Esophagus squamous epithelium (tissue), 5 donors: ENCODE measurements around the gene ADAMTS15. TPM values are rescaled to one million over a fixed set of nuclear protein-coding genes. Genes with fewer than 3 reads are reported as not detected.
A peak's percentile ranks its signal among the peaks of the same experiment; 100 is the strongest.

ENCODE experiments used
- DNase-seq: peaks from one replicate; lab custom pipeline; 2025; lab: John Stamatoyannopoulos, UW
- H3K27ac ChIP-seq, 4 donors: fragments of 200-600 bp; sonication (generic); one replicate each; pipeline ENCODE4 v1.5.1; 2016 to 2019; ENCODE audit warnings: mild to moderate bottlenecking in 1 of 4
- H3K27me3 ChIP-seq, 4 donors: fragments of 200-600 bp; sonication (generic); 1 replicate in 3 of 4; 2 replicates in 1 of 4; pipeline versions ENCODE4 v1.5.1 to v1.6.0; 2017 to 2021; ENCODE audit warnings: antibody characterized with exemption in 1 of 4
- H3K36me3 ChIP-seq, 3 donors: fragments of 200-600 bp; sonication (generic); one replicate each; pipeline ENCODE4 v1.5.1; 2016 to 2019
- H3K4me1 ChIP-seq, 3 donors: fragments of 200-600 bp; sonication (generic); one replicate each; pipeline ENCODE4 v1.5.1; 2017 to 2019
- H3K4me3 ChIP-seq, 4 donors: fragments of 200-600 bp; sonication (generic); 1 replicate in 3 of 4; 2 replicates in 1 of 4; pipeline ENCODE4 v1.5.1; 2016 to 2019; ENCODE audit warnings: mild to moderate bottlenecking in 2 of 4, moderate library complexity in 1 of 4
- H3K9me3 ChIP-seq, 3 donors: fragments of 200-600 bp; sonication (generic); one replicate each; pipeline ENCODE4 v1.5.1; 2016 to 2019
- POLR2A ChIP-seq, 4 donors: fragments of 450-650 bp; IDR thresholded peaks; one replicate each; pipeline ENCODE4 v1.6.1; 2017; ENCODE audit warnings: antibody characterized with exemption in 4 of 4, mild to moderate bottlenecking in 4 of 4, moderate library complexity in 3 of 4
- WGBS, 2 donors: methylation state at CpG; one replicate each; pipeline ENCODE4 v1.1.5; 2018; 5-methylcytosine and 5-hydroxymethylcytosine counted together
- intact Hi-C: fragments of 100-400 bp; cut with DNase I; formaldehyde crosslinking; loops from one replicate; pipeline ENCODE4 v1.15.0; 2022
- total RNA-seq, 4 donors: library from RNA; depleted of rRNA; stranded (reverse); fragments of >200 nt; gene quantifications; one replicate each; pipeline ENCODE4 v1.1.0, GENCODE V29; 2016
- TF ChIP-seq, protein P1 (sequence below), 6 experiments: fragments of 450-650 bp in 4 of 6; fragments of 200-600 bp in 2 of 6; sonication (generic) in 2 of 6; IDR thresholded peaks; one replicate each; pipeline ENCODE4 v1.5.1; 2016 to 2019; ENCODE audit warnings: antibody characterized with exemption in 6 of 6, mild to moderate bottlenecking in 4 of 6, moderate library complexity in 4 of 6
- donor health status: DM: yes; HTN: yes; CAD: no.

The ADAMTS15 gene
- total RNA-seq, 4 donors from 2014 or later: 0.11 to 5.7 (median 2.1) TPM

DNA sequence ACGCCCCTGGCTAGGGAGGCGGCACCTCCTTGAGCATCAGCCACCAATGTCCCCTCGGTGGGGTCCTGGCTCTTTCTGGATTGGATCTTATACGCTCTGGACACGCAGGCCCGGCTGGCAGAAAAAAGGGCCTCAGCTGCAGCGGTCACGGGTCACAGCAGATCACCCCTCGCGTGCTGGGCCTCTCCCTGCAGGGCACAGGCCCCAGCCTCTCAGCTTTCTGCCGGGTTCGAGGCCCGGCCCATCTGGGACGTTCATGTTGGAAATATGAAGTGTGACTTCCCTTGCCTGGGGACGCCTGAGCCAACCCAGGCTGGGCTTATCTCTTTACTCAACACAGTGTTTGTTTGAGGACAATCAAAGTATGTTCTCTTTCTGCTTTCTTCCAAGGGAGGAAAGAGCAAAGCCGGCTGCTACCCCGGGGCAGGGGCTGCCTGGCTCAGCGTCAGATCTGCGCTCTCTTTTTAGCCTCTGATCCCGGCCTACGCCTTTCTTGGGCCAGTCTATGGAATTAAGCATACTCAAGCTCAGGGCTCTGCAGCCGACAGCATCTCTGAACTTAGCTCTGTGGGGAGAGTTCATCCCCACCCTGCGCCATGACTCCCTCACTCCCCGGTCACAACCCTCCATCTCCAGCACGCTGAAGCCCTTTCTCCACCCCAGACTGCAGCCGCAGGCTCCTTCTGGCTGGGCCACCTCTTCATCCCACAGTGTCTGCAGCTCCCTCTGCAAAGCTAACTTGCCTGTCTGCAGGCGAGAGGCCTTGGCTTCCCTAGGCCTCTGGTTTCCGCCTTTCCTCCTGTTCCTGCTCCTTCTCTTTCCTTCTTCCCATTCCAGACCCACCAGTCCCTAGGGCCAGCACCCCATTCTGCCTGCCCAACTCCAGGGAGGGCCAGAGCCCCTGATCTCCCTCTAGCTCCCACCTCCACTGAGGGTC lies 38.8 kb downstream of the ADAMTS15 start:
- H3K4me3 ChIP-seq: no peak overlapping the region
- no peaks in the 10 kb centered on the region for H3K36me3 ChIP-seq
- 93% methylated on average over 13 to 20 of the region's 28 CpGs for WGBS, 2 donors
- intact Hi-C loops: no loop called here
- H3K4me1 ChIP-seq: no peaks in the 10 kb centered on the region
- H3K9me3 ChIP-seq: no peaks in the 10 kb centered on the region
- TF ChIP-seq, protein P1, sequence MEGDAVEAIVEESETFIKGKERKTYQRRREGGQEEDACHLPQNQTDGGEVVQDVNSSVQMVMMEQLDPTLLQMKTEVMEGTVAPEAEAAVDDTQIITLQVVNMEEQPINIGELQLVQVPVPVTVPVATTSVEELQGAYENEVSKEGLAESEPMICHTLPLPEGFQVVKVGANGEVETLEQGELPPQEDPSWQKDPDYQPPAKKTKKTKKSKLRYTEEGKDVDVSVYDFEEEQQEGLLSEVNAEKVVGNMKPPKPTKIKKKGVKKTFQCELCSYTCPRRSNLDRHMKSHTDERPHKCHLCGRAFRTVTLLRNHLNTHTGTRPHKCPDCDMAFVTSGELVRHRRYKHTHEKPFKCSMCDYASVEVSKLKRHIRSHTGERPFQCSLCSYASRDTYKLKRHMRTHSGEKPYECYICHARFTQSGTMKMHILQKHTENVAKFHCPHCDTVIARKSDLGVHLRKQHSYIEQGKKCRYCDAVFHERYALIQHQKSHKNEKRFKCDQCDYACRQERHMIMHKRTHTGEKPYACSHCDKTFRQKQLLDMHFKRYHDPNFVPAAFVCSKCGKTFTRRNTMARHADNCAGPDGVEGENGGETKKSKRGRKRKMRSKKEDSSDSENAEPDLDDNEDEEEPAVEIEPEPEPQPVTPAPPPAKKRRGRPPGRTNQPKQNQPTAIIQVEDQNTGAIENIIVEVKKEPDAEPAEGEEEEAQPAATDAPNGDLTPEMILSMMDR (IDR thresholded peaks at IDR 0.05): no peak
- no peak for TF ChIP-seq POLR2A (IDR thresholded peaks at IDR 0.05)
- DNase-seq: no peak
- H3K27ac ChIP-seq: peak overlapping the region in 1 of 4 donors; percentile 29
- H3K27me3 ChIP-seq: no peaks in the 10 kb centered on the region

DNA sequence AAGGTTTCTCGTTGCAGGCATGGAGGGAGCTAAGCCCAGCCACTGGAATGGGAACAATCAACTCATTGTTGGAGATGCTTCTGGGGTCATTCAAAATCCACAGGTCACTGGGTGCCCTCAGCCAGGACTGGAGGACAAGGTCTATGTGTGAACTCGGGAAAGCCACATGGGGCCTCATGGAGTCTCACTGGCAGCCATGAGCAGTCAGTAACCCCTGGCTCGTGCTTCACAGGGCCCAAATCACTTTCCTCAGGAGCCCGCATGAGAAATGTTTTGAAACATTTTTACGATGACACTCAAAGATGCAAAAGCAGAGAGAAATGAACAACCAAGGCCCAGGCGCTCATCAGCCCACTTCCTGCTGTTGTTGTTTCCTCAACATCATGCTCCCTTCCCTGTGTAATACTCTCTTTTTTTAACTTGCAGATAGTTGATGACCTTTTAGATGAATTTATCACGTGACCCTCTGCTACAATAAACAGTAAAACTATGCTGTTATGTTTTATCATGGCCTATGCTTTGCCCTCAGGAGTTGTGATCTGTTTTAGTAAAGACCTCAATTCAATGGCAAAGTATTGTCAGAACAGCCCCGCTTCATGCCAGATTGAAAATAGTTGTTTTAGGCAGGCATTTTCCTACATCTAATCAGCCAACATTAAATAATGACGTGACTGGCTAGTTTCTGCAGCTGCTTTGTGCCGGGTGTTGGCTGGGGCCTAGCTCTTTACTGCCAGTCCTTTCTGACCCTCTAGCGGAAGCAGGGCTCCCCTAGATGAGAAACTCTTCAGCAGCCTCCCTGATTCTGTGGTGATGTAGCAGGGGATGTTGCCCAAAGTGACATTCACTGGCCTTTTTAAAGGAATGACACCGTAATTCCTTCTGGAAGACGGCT lies 39.7 kb downstream of the ADAMTS15 start:
- WGBS, 2 donors: 69 to 75% methylated on average over 10 to 13 of the region's 13 CpGs
- DNase-seq: no peak
- no peaks in the 10 kb centered on the region for H3K4me1 ChIP-seq
- H3K27ac ChIP-seq: peak overlapping the region in 3 of 4 donors; percentile 10 to 47 (median 29)
- no peaks in the 10 kb centered on the region for H3K9me3 ChIP-seq
- no peak overlapping the region for H3K4me3 ChIP-seq
- no peaks in the 10 kb centered on the region for H3K36me3 ChIP-seq
- no peak for TF ChIP-seq POLR2A (IDR thresholded peaks at IDR 0.05)
- TF ChIP-seq, protein P1 (IDR thresholded peaks at IDR 0.05): no peak
- intact Hi-C loops: no loop called here
- no peaks in the 10 kb centered on the region for H3K27me3 ChIP-seq

DNA sequence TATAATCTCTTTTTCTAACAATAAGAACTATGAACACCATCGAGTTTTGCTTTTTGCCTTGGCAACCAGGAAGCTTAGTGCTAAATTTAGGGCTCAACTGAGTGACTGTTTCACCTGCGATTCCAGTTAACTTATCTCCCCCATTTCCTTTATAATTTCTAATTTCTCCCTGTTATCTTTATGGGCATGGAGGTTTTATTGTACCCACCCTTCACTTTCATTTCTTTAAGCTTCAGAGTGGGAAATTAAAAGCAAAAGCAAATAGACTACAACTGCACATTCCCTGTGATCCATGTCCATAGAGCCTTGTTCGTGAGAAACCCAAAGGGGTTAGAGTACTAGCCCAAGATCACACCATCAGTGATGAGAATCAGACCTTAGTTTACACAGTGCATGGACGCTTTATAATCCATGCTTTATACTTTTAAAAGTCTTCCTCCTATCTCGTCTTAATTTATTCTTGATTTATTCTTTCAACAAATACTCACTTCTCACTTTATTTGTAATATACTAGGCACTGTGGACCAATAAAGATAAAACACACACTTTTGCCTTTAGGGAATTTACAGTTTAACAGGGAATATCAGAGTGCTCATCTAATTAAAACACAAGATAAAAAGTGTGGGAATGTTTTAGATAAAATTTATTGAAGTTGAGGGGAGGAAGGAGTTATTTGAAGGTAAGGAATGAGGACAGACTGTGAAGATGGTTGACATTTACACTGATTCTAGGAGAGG lies 40.6 kb downstream of the ADAMTS15 start:
- Histone ChIP-seq H3K27me3 (no peaks in the 10 kb centered on the region), H3K4me1 (no peaks in the 10 kb centered on the region), H3K9me3 (no peaks in the 10 kb centered on the region), H3K4me3 (no peak overlapping the region), H3K36me3 (no peaks in the 10 kb centered on the region), H3K27ac (no peak overlapping the region)
- no peak for TF ChIP-seq POLR2A (IDR thresholded peaks at IDR 0.05)
- TF ChIP-seq, protein P1 (IDR thresholded peaks at IDR 0.05): no peak
- 76 to 78% methylated on average over 5 of the region's 5 CpGs for WGBS, 2 donors
- DNase-seq: no peak
- intact Hi-C loops: no loop called here

GRCh38 chr11:130489716-130490115 lies 41.3 kb downstream of the ADAMTS15 start:
- Histone ChIP-seq H3K27me3 (no peaks in the 10 kb centered on the region), H3K4me1 (no peaks in the 10 kb centered on the region), H3K27ac (no peak overlapping the region), H3K9me3 (no peaks in the 10 kb centered on the region), H3K36me3 (no peaks in the 10 kb centered on the region), H3K4me3 (no peak overlapping the region)
- no peak for TF ChIP-seq POLR2A (IDR thresholded peaks at IDR 0.05)
- TF ChIP-seq, protein P1 (IDR thresholded peaks at IDR 0.05): no peak
- intact Hi-C loops: no loop called here
- DNase-seq: no peak
- WGBS, 2 donors: 87 to 89% methylated on average over 12 of the region's 12 CpGs
